Fibroblast of skin of left quadriceps (primary cell): ENCODE results near the gene SV2C.

Source experiments
- DNase-seq, 2 experiments: peaks; one replicate each; pipeline ENCODE4 v3.0.0-alpha.2; 2013; ENCODE audit warnings: low read depth in 2 of 2

The SV2C gene

GRCh38 chr5:76099286-76099702 is 16.1 kb downstream of the SV2C start:
- no peak for DNase-seq

GRCh38 chr5:76099756-76100155 is 16.6 kb downstream of the SV2C start:
- no peak for DNase-seq

GRCh38 chr5:76104027-76104426 is 20.8 kb downstream of the SV2C start:
- no peak for DNase-seq

GRCh38 chr5:76106149-76106548 is 23.0 kb downstream of the SV2C start:
- no peak for DNase-seq

- no peak for DNase-seq
Measured at GRCh38 chr5:76111477-76112174, 28.4 kb downstream of the SV2C start.

GRCh38 chr5:76113103-76113502 is 29.9 kb downstream of the SV2C start:
- no peak for DNase-seq

GRCh38 chr5:76114179-76114851 is 31.1 kb downstream of the SV2C start:
- no peak for DNase-seq

GRCh38 chr5:76125346-76125745 is 42.2 kb downstream of the SV2C start:
- DNase-seq, result no peak

- DNase-seq, result no peak
Measured at GRCh38 chr5:76125888-76126287, 42.7 kb downstream of the SV2C start.

- DNase-seq, result no peak
Measured at GRCh38 chr5:76134003-76134402, 50.8 kb downstream of the SV2C start.

- DNase-seq, result no peak
Measured at GRCh38 chr5:76134646-76135045, 51.5 kb downstream of the SV2C start.

- no peak for DNase-seq
Measured at GRCh38 chr5:76137887-76138542, 54.8 kb downstream of the SV2C start.

- no peak for DNase-seq
Measured at GRCh38 chr5:76143884-76144283, 60.7 kb downstream of the SV2C start.

- DNase-seq, result no peak
Measured at GRCh38 chr5:76144513-76145274, 61.5 kb downstream of the SV2C start.

GRCh38 chr5:76145945-76146344 is 62.8 kb downstream of the SV2C start:
- no peak for DNase-seq

GRCh38 chr5:76149636-76150035 is 66.5 kb downstream of the SV2C start:
- DNase-seq, result no peak

- no peak for DNase-seq
Measured at GRCh38 chr5:76152161-76152560, 69.0 kb downstream of the SV2C start.

- DNase-seq, result no peak
Measured at GRCh38 chr5:76152700-76153099, 69.5 kb downstream of the SV2C start.

GRCh38 chr5:76153271-76153670 is 70.1 kb downstream of the SV2C start:
- DNase-seq, result no peak

- no peak for DNase-seq
Measured at GRCh38 chr5:76154009-76154690, 71.0 kb downstream of the SV2C start.

- no peak for DNase-seq
Measured at GRCh38 chr5:76155536-76155935, 72.4 kb downstream of the SV2C start.

GRCh38 chr5:76162335-76162734 is 79.2 kb downstream of the SV2C start:
- no peak for DNase-seq
